Stimulated activated naive CD8-positive, alpha-beta T cell treated with anti-CD3 and anti-CD28 coated beads, Interleukin-15, amount 100 ng/mL, for 72 hours (primary cell): Measurements from ENCODE around the gene HOXC11.

Experiments used
- ATAC-seq: fragments of 150-1000 bp; cut with Tn5 transposase; 2 replicates; pipeline ENCODE4 v1.10.0; 2021; ENCODE audit warnings: mild to moderate bottlenecking, moderate library complexity
- DNase-seq, 2 donors: peaks; one replicate each; pipeline ENCODE4 v3.0.0; 2021 to 2022
- H3K27ac Mint-ChIP-seq, 2 donors: one replicate each; pipeline ENCODE4 v1.8.0; 2022; ENCODE audit warnings: mild to moderate bottlenecking in 2 of 2, mixed read lengths in 2 of 2, moderate library complexity in 2 of 2
- H3K27me3 Mint-ChIP-seq: one replicate; pipeline ENCODE4 v1.8.0; 2022; ENCODE audit warnings: mixed read lengths
- H3K4me1 Mint-ChIP-seq: one replicate; pipeline ENCODE4 v1.8.0; 2022; ENCODE audit warnings: mild to moderate bottlenecking, mixed read lengths
- H3K4me3 Mint-ChIP-seq, 2 donors: one replicate each; pipeline ENCODE4 v1.8.0; 2022; ENCODE audit warnings: mild to moderate bottlenecking in 2 of 2, mixed read lengths in 2 of 2, moderate library complexity in 1 of 2
- H3K9me3 Mint-ChIP-seq, 2 donors: one replicate each; pipeline ENCODE4 v1.8.0; 2022; ENCODE audit warnings: mixed read lengths in 2 of 2

The HOXC11 gene

DNA sequence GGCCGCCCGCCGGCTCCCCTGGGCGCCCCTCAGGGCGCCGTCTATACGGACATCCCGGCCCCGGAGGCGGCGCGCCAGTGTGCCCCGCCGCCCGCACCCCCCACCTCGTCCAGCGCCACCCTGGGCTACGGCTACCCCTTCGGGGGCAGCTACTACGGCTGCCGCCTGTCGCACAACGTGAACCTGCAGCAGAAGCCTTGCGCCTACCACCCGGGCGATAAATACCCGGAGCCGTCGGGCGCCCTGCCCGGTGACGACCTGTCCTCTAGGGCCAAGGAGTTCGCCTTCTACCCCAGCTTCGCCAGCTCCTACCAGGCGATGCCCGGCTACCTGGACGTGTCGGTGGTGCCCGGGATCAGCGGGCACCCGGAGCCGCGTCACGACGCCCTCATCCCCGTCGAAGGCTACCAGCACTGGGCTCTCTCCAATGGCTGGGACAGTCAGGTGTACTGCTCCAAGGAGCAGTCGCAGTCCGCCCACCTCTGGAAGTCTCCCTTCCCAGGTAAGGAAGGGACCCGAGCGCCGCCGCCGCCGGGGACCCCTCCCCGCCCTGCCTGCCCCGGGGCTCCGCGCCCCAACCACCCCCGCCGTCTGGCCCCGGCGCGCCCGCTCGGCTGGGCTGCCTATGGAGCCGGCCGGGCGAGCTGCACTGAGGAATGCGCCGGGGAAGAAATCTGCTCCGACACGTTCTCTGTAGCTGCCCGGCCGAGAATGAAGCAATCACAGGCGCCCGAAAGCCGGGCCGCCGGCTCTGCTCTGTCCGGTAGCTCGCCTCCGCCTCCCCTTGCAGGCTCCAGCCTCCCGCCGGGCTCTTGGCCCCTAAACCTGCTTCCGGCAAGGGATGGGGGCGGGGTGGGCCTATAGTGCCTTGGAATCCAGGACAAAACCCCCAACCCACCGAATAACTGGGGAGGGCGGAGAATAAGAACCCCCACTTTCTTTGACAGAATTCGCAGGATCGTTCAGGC lies 33.5 kb upstream of the HOXC11 start:
- DNase-seq (no peak), ATAC-seq (no peak)
- peak overlapping the region in 1 of 2 donors; percentile 18 for H3K4me3 Mint-ChIP-seq
- no peaks in the 10 kb centered on the region for H3K9me3 Mint-ChIP-seq
- peaks cover 100% of the 10 kb centered on the region for H3K27me3 Mint-ChIP-seq
- H3K4me1 Mint-ChIP-seq: peaks cover 30% of the 10 kb centered on the region
- peak overlapping the region in 1 of 2 donors; percentile 74 for H3K27ac Mint-ChIP-seq

GRCh38 chr12:53940443-53941014 lies 32.4 kb upstream of the HOXC11 start:
- no peaks in the 10 kb centered on the region for H3K9me3 Mint-ChIP-seq
- ATAC-seq: no peak
- peaks cover 32% of the 10 kb centered on the region for H3K4me1 Mint-ChIP-seq
- no peak overlapping the region for H3K4me3 Mint-ChIP-seq
- DNase-seq: no peak
- H3K27me3 Mint-ChIP-seq: peaks cover 100% of the 10 kb centered on the region
- H3K27ac Mint-ChIP-seq: no peak overlapping the region

DNA sequence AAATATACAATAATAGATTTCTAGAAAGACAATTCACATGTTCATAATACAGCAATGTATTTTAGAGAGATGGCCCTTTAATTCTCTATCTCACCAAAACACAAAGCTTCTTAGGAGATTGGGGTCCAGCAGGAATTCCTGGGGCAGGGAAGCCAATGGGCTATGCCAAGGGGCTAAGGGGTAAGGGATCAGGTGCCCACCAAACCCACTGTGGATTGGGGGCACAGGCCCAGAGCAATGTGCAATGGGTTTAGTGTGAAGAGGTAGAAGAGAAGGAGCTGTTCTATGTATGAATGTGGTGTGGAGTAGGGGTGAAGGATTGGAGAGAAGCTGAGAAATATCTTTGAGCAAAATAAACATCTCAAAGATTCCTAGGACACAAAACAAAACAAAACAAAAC lies 31.7 kb upstream of the HOXC11 start:
- ATAC-seq (no peak), DNase-seq (no peak)
- no peak overlapping the region for H3K27ac Mint-ChIP-seq
- no peak overlapping the region for H3K4me3 Mint-ChIP-seq
- H3K4me1 Mint-ChIP-seq: peaks cover 25% of the 10 kb centered on the region
- H3K9me3 Mint-ChIP-seq: no peaks in the 10 kb centered on the region
- H3K27me3 Mint-ChIP-seq: peaks cover 100% of the 10 kb centered on the region

DNA sequence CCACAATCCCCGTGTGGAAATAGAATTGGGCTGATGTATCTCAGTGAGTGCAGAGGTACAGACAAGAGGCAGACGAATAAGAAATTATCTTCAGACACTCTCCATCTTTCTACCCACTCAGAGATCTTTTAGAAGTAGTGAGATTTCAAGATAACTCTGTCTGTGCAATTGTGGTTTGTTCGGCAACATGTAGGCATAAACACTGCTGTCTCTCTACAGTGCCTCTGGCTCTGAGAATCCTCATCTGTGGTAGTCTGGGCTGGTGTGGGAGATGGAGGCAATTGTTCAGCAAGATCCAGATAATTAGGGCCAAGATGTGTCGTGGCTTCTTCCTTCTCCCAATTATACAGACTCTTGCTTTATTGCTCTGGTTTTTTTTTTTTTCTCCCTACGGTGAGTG lies 31.2 kb upstream of the HOXC11 start:
- ATAC-seq (no peak), DNase-seq (no peak)
- H3K27ac Mint-ChIP-seq: no peak overlapping the region

DNA sequence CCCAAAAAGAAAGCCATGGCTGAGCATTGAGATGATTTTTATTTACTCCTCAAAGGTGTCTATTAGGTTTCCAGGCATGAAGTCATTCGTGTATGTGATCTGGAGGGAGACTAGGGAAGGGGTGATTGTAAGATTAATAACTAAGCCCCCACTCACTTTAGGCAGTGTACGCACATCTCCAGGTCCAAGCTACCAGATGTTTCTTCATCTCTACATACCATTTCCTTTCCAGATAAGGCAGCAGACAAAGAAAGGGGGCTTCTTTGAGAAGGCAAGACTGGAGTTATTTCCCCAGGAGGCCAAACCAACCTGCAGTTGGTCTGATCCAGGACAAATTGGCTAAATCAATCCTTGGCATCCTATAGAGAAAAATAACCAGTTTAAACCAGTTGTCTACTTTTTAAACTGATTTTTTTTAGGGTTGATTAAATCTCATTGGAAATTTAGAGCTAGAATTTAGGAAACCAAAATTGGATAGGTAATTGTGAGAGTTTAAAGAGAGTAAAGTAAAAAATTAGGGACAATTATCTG lies 30.4 kb upstream of the HOXC11 start:
- peaks cover 24% of the 10 kb centered on the region for H3K4me1 Mint-ChIP-seq

More for the DNA sequence above, 31.2 kb upstream of the HOXC11 start:
- Mint-ChIP-seq H3K4me1 (peaks cover 24% of the 10 kb centered on the region), H3K27me3 (peaks cover 100% of the 10 kb centered on the region), H3K9me3 (no peaks in the 10 kb centered on the region), H3K4me3 (no peak overlapping the region)

GRCh38 chr12:53944209-53944608 lies 28.7 kb upstream of the HOXC11 start:
- Mint-ChIP-seq H3K9me3 (no peaks in the 10 kb centered on the region), H3K27me3 (peaks cover 100% of the 10 kb centered on the region), H3K4me3 (no peak overlapping the region), H3K4me1 (peaks cover 14% of the 10 kb centered on the region), H3K27ac (no peak overlapping the region)
- DNase-seq (no peak), ATAC-seq (no peak)

More for the DNA sequence above, 30.4 kb upstream of the HOXC11 start:
- ATAC-seq (no peak), DNase-seq (no peak)
- Mint-ChIP-seq H3K27me3 (peaks cover 100% of the 10 kb centered on the region), H3K27ac (no peak overlapping the region), H3K4me3 (no peak overlapping the region), H3K9me3 (no peaks in the 10 kb centered on the region)

- Mint-ChIP-seq H3K27me3 (peaks cover 100% of the 10 kb centered on the region), H3K4me3 (peak overlapping the region in 1 of 2 donors; percentile 33), H3K9me3 (no peaks in the 10 kb centered on the region), H3K4me1 (peaks cover 8% of the 10 kb centered on the region), H3K27ac (peak overlapping the region in 1 of 2 donors; percentile 78)
- no peak for ATAC-seq
- no peak for DNase-seq
Observed at GRCh38 chr12:53944907-53945847, 27.7 kb upstream of the HOXC11 start.

- no peak overlapping the region for H3K4me3 Mint-ChIP-seq
- peaks cover 26% of the 10 kb centered on the region for H3K4me1 Mint-ChIP-seq
- DNase-seq (no peak), ATAC-seq (no peak)
- H3K27me3 Mint-ChIP-seq: peaks cover 100% of the 10 kb centered on the region
- no peaks in the 10 kb centered on the region for H3K9me3 Mint-ChIP-seq
- no peak overlapping the region for H3K27ac Mint-ChIP-seq
Observed at GRCh38 chr12:53947743-53948142, 25.2 kb upstream of the HOXC11 start.

DNA sequence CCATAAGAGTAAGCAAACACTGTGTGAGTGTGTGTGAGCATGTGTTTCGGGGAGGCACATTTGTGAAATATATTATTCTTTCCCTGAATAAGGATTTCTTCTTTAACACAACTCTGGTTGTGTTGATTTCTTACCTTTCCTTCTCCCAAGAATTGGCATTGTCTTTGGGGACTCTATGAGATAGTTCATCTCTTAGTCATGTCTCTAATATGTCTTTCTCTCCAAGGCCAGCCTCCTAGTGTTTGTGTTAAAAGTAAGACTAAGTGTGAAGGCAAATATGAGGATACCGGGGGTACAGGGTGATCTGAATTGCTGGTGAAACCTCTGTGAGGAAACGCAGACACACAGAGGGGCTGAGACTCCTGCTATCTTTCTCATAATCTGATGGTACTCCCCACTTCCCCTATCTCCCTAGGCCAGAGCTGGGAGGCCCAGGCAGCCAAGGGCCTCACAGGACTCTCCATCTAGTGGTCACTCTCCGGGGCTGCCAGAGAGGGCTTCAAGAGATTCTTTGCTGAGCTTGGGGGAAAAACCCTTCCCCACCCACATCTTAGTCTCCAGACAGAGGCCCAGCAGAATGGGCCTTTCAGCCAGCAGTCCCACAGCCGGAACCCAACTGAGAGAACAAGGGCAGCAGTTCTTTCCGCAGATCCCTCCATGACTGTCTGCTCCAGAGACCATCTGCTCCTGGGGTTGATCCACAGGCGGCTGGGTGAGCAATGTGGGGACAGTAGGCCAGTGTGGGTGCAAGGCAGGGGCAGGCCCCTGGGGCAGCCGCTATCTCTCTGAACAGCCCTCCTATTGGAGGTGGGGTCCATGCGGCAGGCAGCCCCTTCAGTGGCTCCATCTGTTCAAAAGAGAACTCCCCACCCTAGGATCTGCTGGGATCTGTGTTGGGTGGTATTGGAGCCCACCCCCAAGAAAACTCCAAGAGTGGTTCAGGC lies 24.0 kb upstream of the HOXC11 start:
- DNase-seq (no peak), ATAC-seq (no peak)
- Mint-ChIP-seq H3K9me3 (no peaks in the 10 kb centered on the region), H3K4me1 (peaks cover 38% of the 10 kb centered on the region), H3K27ac (peak overlapping the region in 1 of 2 donors; percentile 56), H3K27me3 (peaks cover 100% of the 10 kb centered on the region), H3K4me3 (no peak overlapping the region)

GRCh38 chr12:53949631-53950436 lies 23.1 kb upstream of the HOXC11 start:
- Mint-ChIP-seq H3K4me1 (peaks cover 40% of the 10 kb centered on the region), H3K9me3 (no peaks in the 10 kb centered on the region), H3K27me3 (peaks cover 100% of the 10 kb centered on the region), H3K4me3 (no peak overlapping the region), H3K27ac (peak overlapping the region in 1 of 2 donors; percentile 54)
- no peak for ATAC-seq
- DNase-seq: no peak

- no peaks in the 10 kb centered on the region for H3K9me3 Mint-ChIP-seq
- H3K27ac Mint-ChIP-seq: no peak overlapping the region
- ATAC-seq (no peak), DNase-seq (no peak)
- no peak overlapping the region for H3K4me3 Mint-ChIP-seq
- H3K27me3 Mint-ChIP-seq: peaks cover 100% of the 10 kb centered on the region
- peaks cover 37% of the 10 kb centered on the region for H3K4me1 Mint-ChIP-seq
Observed at GRCh38 chr12:53950437-53950773, 22.5 kb upstream of the HOXC11 start.

- no peak for ATAC-seq
- no peaks in the 10 kb centered on the region for H3K9me3 Mint-ChIP-seq
- H3K4me3 Mint-ChIP-seq: no peak overlapping the region
Observed at GRCh38 chr12:53950789-53951576, 21.9 kb upstream of the HOXC11 start.

More at GRCh38 chr12:53950789-53951576, 21.9 kb upstream of the HOXC11 start:
- Mint-ChIP-seq H3K4me1 (peaks cover 42% of the 10 kb centered on the region), H3K27me3 (peaks cover 100% of the 10 kb centered on the region), H3K27ac (peak overlapping the region in 1 of 2 donors; percentile 87)
- no peak for DNase-seq
